ENCODE results near the gene STIM2.

DNA sequence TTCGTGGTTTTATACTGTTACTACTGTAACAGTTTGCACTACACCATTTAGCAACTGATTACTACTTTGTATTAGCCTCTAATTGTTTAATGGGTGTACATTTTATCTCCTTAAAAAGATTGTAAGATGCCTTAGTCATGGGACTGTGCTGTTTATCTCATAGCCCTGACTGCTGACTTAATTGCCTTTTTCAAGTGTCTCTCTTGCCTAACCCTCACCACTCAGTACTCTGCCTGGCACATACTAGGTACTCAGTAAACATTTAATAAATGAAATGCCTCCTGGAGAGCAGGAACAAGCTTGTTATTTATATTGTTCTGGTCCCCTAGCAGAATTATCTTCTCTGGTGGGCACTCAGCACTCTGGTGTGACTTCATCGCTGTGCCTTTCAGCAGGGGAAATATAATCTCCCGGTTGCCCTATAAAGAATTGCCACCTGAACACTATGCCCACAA is 1.7 kb upstream of the STIM2 start:
- TF ChIP-seq CTCF (conservative IDR thresholded peaks at IDR 0.05) (no peak), EZH2 (IDR thresholded peaks at IDR 0.05; ENCODE audit: low read depth) (no peak)

All from PC-9 (cell line).